Vagina (tissue), 2 donors: ENCODE results near the gene CUX1. TPM values are rescaled to one million over a fixed set of nuclear protein-coding genes. Genes with fewer than 3 reads are reported as not detected.

Experiments used
- DNase-seq, 2 donors: peaks; one replicate each; pipeline ENCODE4 v3.0.0-alpha.2; 2017; ENCODE audit errors: extremely low spot score in 2 of 2
- H3K27ac ChIP-seq: fragments of 200-600 bp; sonication (generic); one replicate; pipeline ENCODE4 v1.5.1; 2019
- H3K27me3 ChIP-seq: fragments of 200-600 bp; sonication (generic); one replicate; pipeline ENCODE4 v1.5.1; 2019
- H3K36me3 ChIP-seq, 2 donors: fragments of 200-600 bp; sonication (generic); one replicate each; pipeline ENCODE4 v1.5.1; 2017 to 2019
- H3K4me1 ChIP-seq: fragments of 200-600 bp; sonication (generic); one replicate; pipeline ENCODE4 v1.5.1; 2019
- H3K4me3 ChIP-seq, 2 donors: fragments of 200-600 bp; sonication (generic); 1 replicate in 1 of 2; 2 replicates in 1 of 2; pipeline ENCODE4 v1.5.1; 2016 to 2019
- H3K9me3 ChIP-seq: fragments of 200-600 bp; sonication (generic); one replicate; pipeline ENCODE4 v1.5.1; 2019
- CTCF ChIP-seq, 3 experiments: fragments of 450-650 bp in 2 of 3; fragments of 200-600 bp in 1 of 3; sonication (generic) in 1 of 3; IDR thresholded peaks; one replicate each; pipeline ENCODE4 v1.5.1; 2017 to 2019; ENCODE audit warnings: antibody characterized with exemption in 3 of 3, mild to moderate bottlenecking in 2 of 3, moderate library complexity in 2 of 3
- POLR2A ChIP-seq, 2 donors: fragments of 450-650 bp; IDR thresholded peaks; one replicate each; pipeline ENCODE4 v1.6.1; 2017; ENCODE audit warnings: antibody characterized with exemption in 2 of 2, mild to moderate bottlenecking in 2 of 2, moderate library complexity in 2 of 2
- POLR2AphosphoS5 ChIP-seq, 2 donors: sonication (generic); formaldehyde crosslinking; IDR thresholded peaks; one replicate each; pipeline ENCODE4 v1.9.0; 2017; ENCODE audit warnings: antibody characterized with exemption in 2 of 2, mild to moderate bottlenecking in 2 of 2, low read depth in 1 of 2; ENCODE audit not compliant: insufficient read depth in 1 of 2
- intact Hi-C: fragments of 100-400 bp; cut with DNase I; formaldehyde crosslinking; loops from one replicate; pipeline ENCODE4 v1.15.1; 2023
- total RNA-seq: library from RNA; depleted of rRNA; stranded (reverse); fragments of >200 nt; gene quantifications from one replicate; pipeline ENCODE4 v1.2.3, GENCODE V29; 2016

CUX1 gene
- total RNA-seq, 1 donor from 2014 or later, result 65.3 TPM

DNA sequence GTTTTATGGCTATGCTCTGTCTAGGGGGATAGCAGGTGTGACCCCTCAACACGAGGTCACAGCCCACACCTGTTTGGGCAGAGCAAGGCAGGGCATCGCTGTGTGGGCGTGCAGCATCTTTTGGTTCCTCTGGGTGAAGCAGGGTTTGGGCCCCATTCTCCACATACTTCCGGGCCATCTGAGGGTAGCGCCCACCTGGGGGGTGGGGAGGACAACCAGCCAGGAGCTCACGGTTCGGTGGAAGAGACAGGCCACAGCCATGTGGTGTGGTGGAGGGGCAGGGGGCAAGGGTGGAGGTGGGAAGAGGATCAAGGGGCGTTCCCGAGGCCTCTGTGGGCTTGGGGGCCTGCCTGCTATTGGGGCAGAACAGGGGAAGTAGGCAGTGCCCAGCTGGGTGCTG, 471.6 kb downstream of the CUX1 start:
- TF ChIP-seq CTCF (IDR thresholded peaks at IDR 0.05), result no peak
- H3K36me3 ChIP-seq, result no peaks in the 10 kb centered on the region
- no peaks in the 10 kb centered on the region for H3K9me3 ChIP-seq
- H3K4me3 ChIP-seq, result no peak overlapping the region
- intact Hi-C loops, result no loop called here
- H3K27me3 ChIP-seq, result no peaks in the 10 kb centered on the region
- no peak overlapping the region for H3K27ac ChIP-seq
- peaks cover 44% of the 10 kb centered on the region for H3K4me1 ChIP-seq
- no peak for DNase-seq

- TF ChIP-seq CTCF (IDR thresholded peaks at IDR 0.05) (no peak), POLR2AphosphoS5 (IDR thresholded peaks at IDR 0.05; ENCODE audit: insufficient read depth in 1 of 2, low read depth in 1 of 2) (no peak), POLR2A (IDR thresholded peaks at IDR 0.05) (no peak)
- Histone ChIP-seq H3K27me3 (no peaks in the 10 kb centered on the region), H3K4me1 (peaks cover 26% of the 10 kb centered on the region), H3K9me3 (no peaks in the 10 kb centered on the region), H3K36me3 (no peaks in the 10 kb centered on the region), H3K27ac (no peak overlapping the region), H3K4me3 (no peak overlapping the region)
- DNase-seq, result no peak
- intact Hi-C loops, result no loop called here
Measured at GRCh38 chr7:102291056-102291915, 473.9 kb downstream of the CUX1 start.

DNA sequence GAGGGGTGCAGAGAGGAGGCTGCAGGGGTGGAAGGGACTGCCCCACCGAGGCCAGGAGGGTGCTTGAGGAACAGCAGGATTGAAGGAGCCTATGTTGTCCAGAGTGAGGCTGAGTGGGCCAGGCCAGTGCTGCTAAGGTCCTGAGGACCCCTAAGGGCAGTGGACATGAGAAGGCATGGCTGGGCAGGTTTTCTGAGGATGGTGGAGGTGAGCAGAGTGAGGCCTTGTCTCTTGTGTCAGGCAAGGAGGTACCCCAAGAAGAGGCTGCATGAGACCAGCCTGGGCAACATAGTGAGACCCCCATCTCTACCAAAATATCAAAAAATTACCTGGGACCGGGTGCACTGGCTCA, 474.5 kb downstream of the CUX1 start:
- intact Hi-C loops, result no loop called here
- Histone ChIP-seq H3K27ac (no peak overlapping the region), H3K9me3 (no peaks in the 10 kb centered on the region), H3K27me3 (no peaks in the 10 kb centered on the region), H3K4me3 (no peak overlapping the region), H3K36me3 (no peaks in the 10 kb centered on the region), H3K4me1 (peaks cover 24% of the 10 kb centered on the region)
- no peak for DNase-seq
- TF ChIP-seq CTCF (IDR thresholded peaks at IDR 0.05) (no peak), POLR2AphosphoS5 (IDR thresholded peaks at IDR 0.05; ENCODE audit: insufficient read depth in 1 of 2, low read depth in 1 of 2) (no peak), POLR2A (IDR thresholded peaks at IDR 0.05) (no peak)

- H3K36me3 ChIP-seq, result no peaks in the 10 kb centered on the region
- intact Hi-C loops, result no loop called here
- no peak overlapping the region for H3K4me3 ChIP-seq
- H3K9me3 ChIP-seq, result no peaks in the 10 kb centered on the region
- peaks cover 12% of the 10 kb centered on the region for H3K4me1 ChIP-seq
- DNase-seq, result no peak
- no peaks in the 10 kb centered on the region for H3K27me3 ChIP-seq
- no peak overlapping the region for H3K27ac ChIP-seq
- TF ChIP-seq POLR2A (IDR thresholded peaks at IDR 0.05), result no peak
- TF ChIP-seq CTCF (IDR thresholded peaks at IDR 0.05), result no peak
- TF ChIP-seq POLR2AphosphoS5 (IDR thresholded peaks at IDR 0.05; ENCODE audit: insufficient read depth in 1 of 2, low read depth in 1 of 2), result no peak
Measured at GRCh38 chr7:102292813-102293798, 475.7 kb downstream of the CUX1 start.
